ENCODE data around the gene PIK3IP1.
A peak's percentile ranks its signal among the peaks of the same experiment; 100 is the strongest.

PIK3IP1 gene

GRCh38 chr22:31278626-31279326, 13.5 kb downstream of the PIK3IP1 start:
- no peak for DNase-seq (ENCODE audit: low spot score)

GRCh38 chr22:31278151-31278621, 14.1 kb downstream of the PIK3IP1 start:
- DNase-seq (ENCODE audit: low spot score) = no peak

- DNase-seq (ENCODE audit: low spot score) = no peak
These were observed 14.5 kb downstream of the PIK3IP1 start for GRCh38 chr22:31277741-31278140.

- DNase-seq (ENCODE audit: low spot score) = no peak
These were observed 15.7 kb downstream of the PIK3IP1 start for GRCh38 chr22:31276426-31277167.

GRCh38 chr22:31275576-31275975, 16.7 kb downstream of the PIK3IP1 start:
- DNase-seq (ENCODE audit: low spot score) = no peak

- no peak for DNase-seq (ENCODE audit: low spot score)
These were observed 17.3 kb downstream of the PIK3IP1 start for GRCh38 chr22:31275018-31275417.

- DNase-seq (ENCODE audit: low spot score) = no peak
These were observed 18.3 kb downstream of the PIK3IP1 start for GRCh38 chr22:31274017-31274416.

- DNase-seq (ENCODE audit: low spot score) = no peak
These were observed 19.5 kb downstream of the PIK3IP1 start for GRCh38 chr22:31272522-31273446.

GRCh38 chr22:31271485-31271884, 20.8 kb downstream of the PIK3IP1 start:
- DNase-seq (ENCODE audit: low spot score) = no peak

GRCh38 chr22:31271026-31271425, 21.3 kb downstream of the PIK3IP1 start:
- DNase-seq (ENCODE audit: low spot score) = no peak

GRCh38 chr22:31269892-31270579, 22.3 kb downstream of the PIK3IP1 start:
- DNase-seq (ENCODE audit: low spot score) = no peak

GRCh38 chr22:31268281-31268680, 24.0 kb downstream of the PIK3IP1 start:
- DNase-seq (ENCODE audit: low spot score) = no peak

- no peak for DNase-seq (ENCODE audit: low spot score)
These were observed 28.2 kb downstream of the PIK3IP1 start for GRCh38 chr22:31263896-31264640.

GRCh38 chr22:31262312-31263133, 29.8 kb downstream of the PIK3IP1 start:
- no peak for DNase-seq (ENCODE audit: low spot score)

- DNase-seq (ENCODE audit: low spot score) = no peak
These were observed 31.8 kb downstream of the PIK3IP1 start for GRCh38 chr22:31260474-31260856.

- DNase-seq (ENCODE audit: low spot score) = no peak
These were observed 32.4 kb downstream of the PIK3IP1 start for GRCh38 chr22:31259798-31260473.

GRCh38 chr22:31253949-31254348, 38.3 kb downstream of the PIK3IP1 start:
- peak; percentile 94 for DNase-seq (ENCODE audit: low spot score)

- DNase-seq (ENCODE audit: low spot score) = peak; percentile 95
These were observed 41.3 kb downstream of the PIK3IP1 start for GRCh38 chr22:31250740-31251600.
